Measurements from ENCODE around the gene GPR6. TPM values are rescaled to one million over a fixed set of nuclear protein-coding genes. Genes with fewer than 3 reads are reported as not detected.
A peak's percentile ranks its signal among the peaks of the same experiment; 100 is the strongest.

Gene GPR6, protein sequence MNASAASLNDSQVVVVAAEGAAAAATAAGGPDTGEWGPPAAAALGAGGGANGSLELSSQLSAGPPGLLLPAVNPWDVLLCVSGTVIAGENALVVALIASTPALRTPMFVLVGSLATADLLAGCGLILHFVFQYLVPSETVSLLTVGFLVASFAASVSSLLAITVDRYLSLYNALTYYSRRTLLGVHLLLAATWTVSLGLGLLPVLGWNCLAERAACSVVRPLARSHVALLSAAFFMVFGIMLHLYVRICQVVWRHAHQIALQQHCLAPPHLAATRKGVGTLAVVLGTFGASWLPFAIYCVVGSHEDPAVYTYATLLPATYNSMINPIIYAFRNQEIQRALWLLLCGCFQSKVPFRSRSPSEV
- not detected in 2 replicates for total RNA-seq
- long read RNA-seq, result 0 reads

DNA sequence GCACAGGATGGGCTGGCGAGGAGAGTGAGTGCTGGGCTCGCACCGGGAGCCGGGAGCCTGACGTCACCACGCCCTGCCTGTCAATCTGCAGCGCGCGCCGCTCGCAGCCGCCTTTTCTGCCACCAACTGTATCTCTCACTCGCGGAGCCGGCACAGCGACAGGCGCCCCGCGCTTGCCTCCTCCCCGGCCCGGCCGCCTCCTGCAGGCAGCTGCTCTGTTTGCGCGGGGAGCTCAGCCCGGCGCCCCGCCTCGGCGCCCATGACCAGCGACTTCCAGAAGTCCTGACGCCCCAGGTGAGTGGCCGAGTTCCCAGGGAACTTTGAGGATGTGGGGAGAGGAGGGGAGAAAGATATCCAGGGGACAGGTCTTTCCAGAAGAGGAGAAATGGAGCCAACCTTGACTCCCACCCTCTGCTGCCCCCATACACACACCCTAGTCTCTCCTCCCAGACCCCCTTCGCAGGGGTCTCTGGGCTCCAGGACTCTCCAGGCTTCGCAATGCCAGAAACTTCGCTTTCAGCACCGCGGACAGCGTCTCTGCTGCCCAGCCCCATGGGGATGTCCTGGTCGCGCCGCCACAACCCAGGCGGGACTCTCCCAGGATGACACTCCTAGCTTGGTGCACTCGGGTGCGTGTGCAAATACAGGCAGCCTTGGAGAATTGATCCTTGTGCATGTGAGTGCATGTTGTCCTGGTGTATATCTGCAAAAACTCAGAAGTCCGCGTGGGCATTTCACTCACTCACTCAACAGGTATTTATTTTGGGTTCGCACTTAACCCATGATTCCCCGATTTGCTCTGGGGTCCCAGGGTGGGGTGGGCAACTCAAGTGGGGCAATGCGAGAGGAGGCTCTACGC lies at the start of gene GPR6:
Gene GPR6, plus strand, starts transcription at position 138 of the 859 bp plus-strand sequence. CDS start 802 bp downstream, outside the sequence.
- H3K4me1 Mint-ChIP-seq (ENCODE audit: low read depth), result peaks cover 5% of the 10 kb centered on the region
- peaks cover 93% of the 10 kb centered on the region for H3K27me3 Mint-ChIP-seq
- DNase-seq (ENCODE audit: low spot score, unreplicated experiment), result peak; percentile 89
- peak within 1 kb of the TSS; percentile 67 for H3K4me3 Mint-ChIP-seq (ENCODE audit: low read depth)
- no peak within 1 kb of the TSS for H3K27ac Mint-ChIP-seq
- H3K36me3 Mint-ChIP-seq (ENCODE audit: insufficient read depth), result no peaks in the 10 kb centered on the region
- no peaks in the 10 kb centered on the region for H3K9me3 Mint-ChIP-seq (ENCODE audit: low read depth)
- TF ChIP-seq, protein P1, sequence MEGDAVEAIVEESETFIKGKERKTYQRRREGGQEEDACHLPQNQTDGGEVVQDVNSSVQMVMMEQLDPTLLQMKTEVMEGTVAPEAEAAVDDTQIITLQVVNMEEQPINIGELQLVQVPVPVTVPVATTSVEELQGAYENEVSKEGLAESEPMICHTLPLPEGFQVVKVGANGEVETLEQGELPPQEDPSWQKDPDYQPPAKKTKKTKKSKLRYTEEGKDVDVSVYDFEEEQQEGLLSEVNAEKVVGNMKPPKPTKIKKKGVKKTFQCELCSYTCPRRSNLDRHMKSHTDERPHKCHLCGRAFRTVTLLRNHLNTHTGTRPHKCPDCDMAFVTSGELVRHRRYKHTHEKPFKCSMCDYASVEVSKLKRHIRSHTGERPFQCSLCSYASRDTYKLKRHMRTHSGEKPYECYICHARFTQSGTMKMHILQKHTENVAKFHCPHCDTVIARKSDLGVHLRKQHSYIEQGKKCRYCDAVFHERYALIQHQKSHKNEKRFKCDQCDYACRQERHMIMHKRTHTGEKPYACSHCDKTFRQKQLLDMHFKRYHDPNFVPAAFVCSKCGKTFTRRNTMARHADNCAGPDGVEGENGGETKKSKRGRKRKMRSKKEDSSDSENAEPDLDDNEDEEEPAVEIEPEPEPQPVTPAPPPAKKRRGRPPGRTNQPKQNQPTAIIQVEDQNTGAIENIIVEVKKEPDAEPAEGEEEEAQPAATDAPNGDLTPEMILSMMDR (IDR thresholded peaks at IDR 0.05; ENCODE audit: unreplicated experiment), result no peak

DNA sequence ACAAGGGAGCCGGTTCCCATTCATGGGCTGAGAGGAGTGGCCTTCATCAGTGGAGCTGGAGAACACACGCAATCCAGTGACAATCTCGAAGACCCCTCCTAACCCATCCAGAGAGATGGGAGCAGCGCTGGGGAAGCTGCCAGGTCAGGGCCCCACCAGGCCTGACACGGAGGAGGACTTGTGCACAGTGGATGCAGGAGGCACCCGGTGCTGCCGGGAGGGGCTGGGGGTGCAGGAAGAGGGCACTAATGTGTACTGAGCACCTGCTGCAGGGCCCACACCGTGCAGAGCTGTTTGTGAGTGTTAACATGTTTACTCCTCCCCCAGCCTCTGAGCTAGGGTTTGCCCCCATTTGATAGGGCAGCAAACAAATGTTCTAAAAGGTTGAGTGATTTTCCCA lies 43.8 kb upstream of the GPR6 start:
- no peaks in the 10 kb centered on the region for H3K27me3 Mint-ChIP-seq
- no peak overlapping the region for H3K27ac Mint-ChIP-seq
- no peaks in the 10 kb centered on the region for H3K9me3 Mint-ChIP-seq (ENCODE audit: low read depth)
- TF ChIP-seq, protein P1 (IDR thresholded peaks at IDR 0.05; ENCODE audit: unreplicated experiment), result no peak
- H3K36me3 Mint-ChIP-seq (ENCODE audit: insufficient read depth), result no peaks in the 10 kb centered on the region
- no peaks in the 10 kb centered on the region for H3K4me1 Mint-ChIP-seq (ENCODE audit: low read depth)
- no peak overlapping the region for H3K4me3 Mint-ChIP-seq (ENCODE audit: low read depth)
- DNase-seq (ENCODE audit: low spot score, unreplicated experiment), result no peak

DNA sequence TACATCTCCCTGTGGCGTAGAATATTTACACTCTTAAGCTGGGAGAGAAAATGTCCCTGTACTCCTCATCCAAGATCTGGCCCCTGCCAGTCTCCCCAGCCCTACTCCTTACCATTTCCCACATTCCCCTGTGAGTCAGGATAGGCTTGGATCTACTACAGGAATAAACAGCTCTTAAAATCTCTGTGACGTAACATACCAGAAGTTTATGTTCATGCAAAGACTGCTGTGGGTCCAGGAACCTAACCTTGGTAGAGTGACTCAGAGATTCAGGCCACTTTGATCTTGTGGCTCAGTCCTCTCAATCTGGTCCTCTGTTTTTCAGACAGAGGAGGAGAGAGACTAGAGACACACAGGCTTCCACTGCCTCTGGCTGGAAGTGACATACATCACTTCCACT lies 38.5 kb upstream of the GPR6 start:
- TF ChIP-seq, protein P1 (IDR thresholded peaks at IDR 0.05; ENCODE audit: unreplicated experiment), result no peak
- Mint-ChIP-seq H3K9me3 (ENCODE audit: low read depth) (no peaks in the 10 kb centered on the region), H3K4me1 (ENCODE audit: low read depth) (peaks cover 9% of the 10 kb centered on the region), H3K36me3 (ENCODE audit: insufficient read depth) (no peaks in the 10 kb centered on the region), H3K27ac (no peak overlapping the region), H3K27me3 (peaks cover 9% of the 10 kb centered on the region), H3K4me3 (ENCODE audit: low read depth) (no peak overlapping the region)
- DNase-seq (ENCODE audit: low spot score, unreplicated experiment), result no peak

DNA sequence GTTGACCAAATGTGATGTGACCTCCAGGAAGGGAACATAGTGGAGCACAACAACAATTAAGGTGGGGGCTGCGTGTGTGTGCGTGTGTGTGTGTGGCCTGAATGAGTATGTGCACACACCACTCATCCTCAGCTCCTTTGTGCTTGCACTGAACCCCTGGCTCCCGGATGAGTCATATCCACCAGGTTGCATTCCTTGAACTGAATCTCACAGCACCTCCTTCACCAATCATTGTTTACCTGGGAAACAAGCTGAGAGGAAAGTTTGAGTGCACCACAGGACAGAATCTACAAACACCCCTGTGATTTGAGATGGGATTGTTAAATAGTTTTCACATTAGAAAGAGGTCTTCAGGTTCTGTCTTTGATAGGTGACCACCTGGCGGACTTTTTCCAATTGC lies 33.7 kb upstream of the GPR6 start:
- TF ChIP-seq, protein P1 (IDR thresholded peaks at IDR 0.05; ENCODE audit: unreplicated experiment), result no peak
- H3K27me3 Mint-ChIP-seq, result peaks cover 9% of the 10 kb centered on the region
- H3K27ac Mint-ChIP-seq, result peak overlapping the region; percentile 71
- no peak overlapping the region for H3K4me3 Mint-ChIP-seq (ENCODE audit: low read depth)
- H3K36me3 Mint-ChIP-seq (ENCODE audit: insufficient read depth), result no peaks in the 10 kb centered on the region
- no peak for DNase-seq (ENCODE audit: low spot score, unreplicated experiment)
- H3K9me3 Mint-ChIP-seq (ENCODE audit: low read depth), result no peaks in the 10 kb centered on the region
- H3K4me1 Mint-ChIP-seq (ENCODE audit: low read depth), result peaks cover 18% of the 10 kb centered on the region

- no peaks in the 10 kb centered on the region for H3K9me3 Mint-ChIP-seq (ENCODE audit: low read depth)
- H3K4me1 Mint-ChIP-seq (ENCODE audit: low read depth), result peaks cover 20% of the 10 kb centered on the region
- no peak for DNase-seq (ENCODE audit: low spot score, unreplicated experiment)
- H3K27ac Mint-ChIP-seq, result no peak overlapping the region
- peaks cover 9% of the 10 kb centered on the region for H3K27me3 Mint-ChIP-seq
- no peak overlapping the region for H3K4me3 Mint-ChIP-seq (ENCODE audit: low read depth)
- H3K36me3 Mint-ChIP-seq (ENCODE audit: insufficient read depth), result no peaks in the 10 kb centered on the region
- TF ChIP-seq, protein P1 (IDR thresholded peaks at IDR 0.05; ENCODE audit: unreplicated experiment), result no peak
These were observed 33.0 kb upstream of the GPR6 start for GRCh38 chr6:109945091-109945490.
